HG03432 (cell line): ENCODE data around the gene GFY.

ENCODE experiments used
- ATAC-seq: cut with Tn5 transposase; IDR thresholded peaks from one replicate; pipeline ENCODE4 v1.9.1; 2021; ENCODE audit warnings: mild to moderate bottlenecking, moderate library complexity; ENCODE audit not compliant: unreplicated experiment

Gene GFY

GRCh38 chr19:49425178-49425577 is at the start of gene GFY:
Gene GFY, plus strand, starts transcription at chr19:49425388. Its CDS starts 1,043 bp downstream, at chr19:49426431.
- no peak for ATAC-seq

GRCh38 chr19:49378512-49378911 is 46.7 kb upstream of the GFY start:
- ATAC-seq, result no peak

GRCh38 chr19:49380391-49380790 is 44.8 kb upstream of the GFY start:
- ATAC-seq, result no peak

- no peak for ATAC-seq
These were observed 42.5 kb upstream of the GFY start for GRCh38 chr19:49382639-49383038.

GRCh38 chr19:49383599-49383998 is 41.6 kb upstream of the GFY start:
- no peak for ATAC-seq

- ATAC-seq, result no peak
These were observed 37.2 kb upstream of the GFY start, which contains the start of gene KASH5 for GRCh38 chr19:49387936-49388372. Gene KASH5, plus strand, starts transcription at chr19:49388249. Its CDS starts 2,635 bp downstream, at chr19:49390884.

GRCh38 chr19:49389406-49389805 is 35.8 kb upstream of the GFY start:
- no peak for ATAC-seq

- ATAC-seq, result no peak
These were observed 34.9 kb upstream of the GFY start for GRCh38 chr19:49390131-49390928.

GRCh38 chr19:49390929-49391359 is 34.2 kb upstream of the GFY start:
- no peak for ATAC-seq

- ATAC-seq, result no peak
These were observed 33.4 kb upstream of the GFY start for GRCh38 chr19:49391581-49392399.

GRCh38 chr19:49393881-49394280 is 31.3 kb upstream of the GFY start:
- ATAC-seq, result no peak

- ATAC-seq, result no peak
These were observed 29.4 kb upstream of the GFY start for GRCh38 chr19:49395581-49396407.

- no peak for ATAC-seq
These were observed 28.3 kb upstream of the GFY start for GRCh38 chr19:49396738-49397505.

- no peak for ATAC-seq
These were observed 27.1 kb upstream of the GFY start for GRCh38 chr19:49398001-49398615.

- ATAC-seq, result no peak
These were observed 26.3 kb upstream of the GFY start for GRCh38 chr19:49398931-49399330.

GRCh38 chr19:49400029-49400428 is 25.2 kb upstream of the GFY start:
- no peak for ATAC-seq

GRCh38 chr19:49403404-49404187 is 21.6 kb upstream of the GFY start:
- ATAC-seq, result no peak

GRCh38 chr19:49407079-49407478 is 18.1 kb upstream of the GFY start:
- no peak for ATAC-seq

- ATAC-seq, result no peak
These were observed 17.6 kb upstream of the GFY start for GRCh38 chr19:49407482-49408015.
